SKM-1 treated with dmso at 0.1 percent for 144 hours (cell line): ENCODE results near the gene THOP1.

Source experiments
- DNase-seq: peaks from one replicate; lab custom pipeline; 2025; ENCODE audit not compliant: unreplicated experiment; lab: John Stamatoyannopoulos, UW

THOP1 gene

GRCh38 chr19:2761876-2762782 is 23.2 kb upstream of the THOP1 start:
- no peak for DNase-seq

- no peak for DNase-seq
Measured at GRCh38 chr19:2762783-2763496, 22.4 kb upstream of the THOP1 start.

- no peak for DNase-seq
Measured at GRCh38 chr19:2763687-2764086, 21.6 kb upstream of the THOP1 start.

DNA sequence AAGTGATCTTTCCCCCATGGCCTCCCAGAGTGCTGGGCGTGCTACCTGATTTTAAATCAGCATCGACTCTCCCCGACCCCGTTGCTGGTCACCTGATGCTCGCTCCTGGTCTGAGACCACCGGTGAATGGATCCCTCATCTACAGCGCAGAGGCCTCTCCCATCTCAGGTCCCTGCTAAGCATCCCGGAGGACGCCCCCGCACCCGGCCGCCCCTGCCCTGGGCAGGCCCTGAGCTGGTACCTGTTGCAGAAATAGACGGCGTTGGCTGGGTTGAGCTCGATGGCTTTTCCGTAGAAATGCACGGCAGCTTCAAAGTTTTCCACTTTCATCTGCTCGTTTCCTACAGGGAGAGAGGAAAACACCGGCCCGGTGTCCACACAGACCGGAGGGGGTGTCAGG is 20.4 kb upstream of the THOP1 start:
- no peak for DNase-seq

DNA sequence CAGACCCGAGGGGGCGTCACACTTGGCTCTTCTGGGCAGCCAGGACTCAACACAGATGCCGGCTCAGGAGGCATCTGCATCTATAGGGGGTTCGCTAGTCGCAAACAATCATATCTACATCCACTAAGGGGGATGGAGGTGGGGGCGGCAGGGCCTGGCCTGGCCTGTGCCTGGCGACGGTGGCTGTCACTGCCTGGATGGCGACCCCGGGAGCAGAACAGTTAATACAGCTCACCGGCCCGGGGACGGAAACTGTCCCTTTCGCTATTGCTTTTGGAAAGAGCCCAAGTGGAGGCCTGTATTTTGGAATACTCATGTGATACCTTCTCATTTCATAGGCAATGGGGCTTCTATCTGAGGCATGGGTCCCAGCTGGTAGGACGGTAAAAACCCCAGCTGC is 19.9 kb upstream of the THOP1 start:
- DNase-seq: no peak

DNA sequence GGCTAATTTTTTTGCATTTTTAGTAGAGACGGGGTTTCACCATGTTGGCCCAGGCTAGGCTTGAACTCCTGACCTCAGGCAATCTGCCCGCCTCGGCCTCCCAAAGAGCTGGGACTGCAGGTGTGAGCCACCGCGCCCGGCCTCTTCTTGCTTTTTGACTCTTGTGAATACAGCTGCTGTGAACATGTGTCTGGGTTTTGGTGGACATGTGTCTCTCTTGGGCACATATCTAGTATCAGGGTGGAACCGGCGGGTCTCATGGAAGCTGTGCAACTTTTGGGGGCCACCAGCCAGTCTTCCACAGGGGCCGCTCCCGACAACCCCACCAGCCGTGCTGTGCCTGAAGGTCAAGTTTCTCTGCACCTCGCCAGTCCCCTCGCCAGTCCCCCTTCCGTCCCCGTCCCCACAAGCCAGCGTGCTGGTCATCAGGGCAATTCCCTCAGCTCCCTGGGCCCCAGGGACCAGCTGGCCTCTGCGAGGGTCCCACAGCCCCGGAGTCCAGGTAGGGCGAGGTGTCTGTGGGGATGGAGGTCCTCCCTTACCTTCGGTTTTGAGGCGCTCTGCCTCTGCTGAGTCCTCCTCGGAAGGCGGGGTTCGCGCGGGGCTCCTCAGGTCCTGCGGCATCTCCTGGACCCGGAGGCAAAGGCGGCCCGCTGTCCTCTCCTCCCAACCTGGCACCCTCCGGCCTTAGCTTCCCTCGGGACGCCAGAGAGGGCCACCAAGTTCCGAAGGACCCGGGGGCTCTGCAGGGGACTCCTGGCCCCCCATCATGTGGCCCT is 18.5 kb upstream of the THOP1 start:
- DNase-seq: no peak

GRCh38 chr19:2767688-2768087 is 17.6 kb upstream of the THOP1 start:
- DNase-seq: no peak

DNA sequence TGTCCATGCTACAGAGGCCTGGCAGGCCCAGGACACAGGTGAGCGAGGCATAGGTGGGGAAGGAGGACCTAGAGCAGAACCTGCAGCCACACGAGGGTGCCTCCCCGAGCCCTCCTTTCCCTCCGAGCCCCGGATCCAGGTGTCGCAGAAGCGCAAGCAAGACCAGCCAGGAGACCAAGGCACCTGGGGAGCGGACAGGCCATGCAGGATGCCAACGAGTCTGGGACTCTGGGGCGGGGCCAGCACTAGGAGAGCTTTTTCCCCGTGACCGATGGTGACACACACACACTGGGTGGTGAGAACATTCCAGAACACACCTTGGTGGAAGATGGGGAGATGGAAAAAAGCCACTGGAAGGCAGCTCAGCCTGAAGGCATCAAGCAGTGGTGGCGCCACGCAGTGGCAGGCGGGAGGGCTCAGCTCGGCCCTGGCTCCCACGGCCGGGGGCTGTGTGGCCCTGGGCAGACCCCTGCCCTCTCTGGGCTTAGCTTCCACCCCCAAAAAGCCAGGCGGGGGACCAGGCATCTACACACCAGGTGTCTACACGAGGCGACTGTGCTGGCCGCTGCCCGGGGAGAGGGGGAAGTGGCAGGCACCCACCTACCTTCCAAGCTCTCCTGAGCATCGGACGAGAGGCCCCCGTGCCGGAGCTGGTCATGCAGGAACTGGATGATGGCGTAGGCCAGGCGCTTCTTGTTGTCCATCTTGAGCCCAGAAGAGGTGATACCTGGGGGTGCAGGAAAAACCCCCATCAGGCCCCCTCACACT is 16.8 kb upstream of the THOP1 start:
- no peak for DNase-seq

DNA sequence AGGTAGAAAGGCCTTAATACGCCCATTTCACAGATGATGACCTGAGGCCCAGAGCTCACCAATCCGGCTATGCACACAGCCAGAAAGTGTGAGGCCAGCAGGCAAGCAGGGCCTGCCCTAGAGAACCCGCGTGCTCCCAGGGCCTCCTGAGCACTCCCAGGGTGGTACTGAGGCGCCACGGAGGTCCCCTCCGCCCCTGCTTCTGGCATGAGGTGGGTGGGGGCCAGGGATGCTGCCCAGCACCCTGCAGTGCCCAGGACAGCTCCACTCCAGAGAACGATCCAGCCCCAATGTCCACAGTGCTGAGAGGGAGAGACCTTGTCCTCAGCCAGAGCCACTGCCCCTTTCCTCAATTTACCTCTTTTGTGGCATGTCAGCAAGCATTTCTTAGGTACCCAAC is 16.1 kb upstream of the THOP1 start:
- no peak for DNase-seq

GRCh38 chr19:2770055-2771013 is 15.0 kb upstream of the THOP1 start:
- DNase-seq: no peak

DNA sequence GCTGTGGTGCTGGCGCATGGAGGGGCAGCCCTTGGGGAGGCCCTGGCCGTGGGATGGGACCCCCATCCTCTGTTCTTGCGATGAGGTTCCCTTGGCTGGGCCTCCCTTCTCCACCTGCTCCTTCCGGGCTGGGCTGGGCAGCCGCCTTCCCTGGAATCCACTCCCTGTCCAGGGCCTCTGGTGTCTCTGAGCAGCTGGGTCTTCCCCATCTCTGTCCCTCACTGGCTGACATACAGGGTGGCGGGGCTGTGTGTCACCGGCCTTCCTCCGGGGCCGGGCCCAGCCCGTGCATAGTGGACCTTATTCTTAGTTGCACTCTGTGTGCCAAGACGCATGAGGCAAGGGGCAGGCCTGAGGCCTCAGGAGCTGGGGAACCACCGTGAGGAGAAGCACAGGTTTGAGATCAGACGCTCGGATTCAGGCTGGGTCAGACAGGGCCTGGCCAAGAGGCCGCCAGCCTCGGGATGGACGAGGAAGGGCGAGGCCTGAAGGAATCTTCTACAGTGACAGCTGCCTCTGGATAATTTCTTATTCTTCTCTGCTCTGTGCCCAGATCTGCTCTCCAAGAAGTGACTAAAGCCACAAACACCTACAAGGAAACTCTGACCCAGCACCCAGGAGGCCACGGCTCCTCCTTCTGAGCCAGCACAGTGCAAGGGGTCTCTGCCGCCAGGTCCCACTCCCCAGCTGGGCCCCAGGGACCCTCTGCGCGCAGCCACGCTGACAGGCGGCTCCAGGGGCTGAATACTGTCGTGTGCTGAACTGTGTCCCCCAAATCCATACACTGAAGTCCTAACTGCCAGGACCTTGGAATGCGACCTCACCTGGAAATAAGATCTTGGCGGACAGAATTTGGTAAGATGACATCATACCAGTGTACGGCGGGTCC is 13.3 kb upstream of the THOP1 start:
- DNase-seq: no peak

DNA sequence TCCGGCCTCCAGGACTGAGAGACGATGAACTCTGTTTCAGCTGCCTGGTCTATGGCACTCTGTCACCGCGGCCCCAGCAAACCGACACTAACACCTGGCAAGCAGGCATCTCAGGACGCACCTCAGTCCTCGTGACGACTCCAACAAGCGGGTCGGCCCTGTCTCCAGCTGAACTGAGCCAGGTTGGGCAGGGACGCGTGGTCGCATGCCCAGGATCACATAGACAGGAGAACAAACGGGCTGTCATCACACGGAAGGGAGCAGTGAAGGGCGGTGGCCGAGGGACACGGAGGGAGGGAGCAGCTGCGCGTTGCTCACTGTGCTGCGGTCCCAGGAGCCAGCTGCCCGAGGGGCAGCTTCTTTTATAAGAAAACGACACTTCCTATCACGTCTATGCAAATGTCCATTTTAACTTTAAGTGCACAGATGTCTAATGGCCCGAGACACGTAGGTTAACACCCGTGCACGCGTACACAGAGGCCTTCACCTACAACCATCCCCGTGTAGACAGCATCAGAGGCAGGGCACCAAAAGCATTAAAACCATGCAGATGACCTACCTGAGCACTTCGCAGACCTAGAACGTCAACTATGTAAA is 11.1 kb upstream of the THOP1 start:
- DNase-seq: no peak

GRCh38 chr19:2774953-2775555 is 10.2 kb upstream of the THOP1 start:
- no peak for DNase-seq

DNA sequence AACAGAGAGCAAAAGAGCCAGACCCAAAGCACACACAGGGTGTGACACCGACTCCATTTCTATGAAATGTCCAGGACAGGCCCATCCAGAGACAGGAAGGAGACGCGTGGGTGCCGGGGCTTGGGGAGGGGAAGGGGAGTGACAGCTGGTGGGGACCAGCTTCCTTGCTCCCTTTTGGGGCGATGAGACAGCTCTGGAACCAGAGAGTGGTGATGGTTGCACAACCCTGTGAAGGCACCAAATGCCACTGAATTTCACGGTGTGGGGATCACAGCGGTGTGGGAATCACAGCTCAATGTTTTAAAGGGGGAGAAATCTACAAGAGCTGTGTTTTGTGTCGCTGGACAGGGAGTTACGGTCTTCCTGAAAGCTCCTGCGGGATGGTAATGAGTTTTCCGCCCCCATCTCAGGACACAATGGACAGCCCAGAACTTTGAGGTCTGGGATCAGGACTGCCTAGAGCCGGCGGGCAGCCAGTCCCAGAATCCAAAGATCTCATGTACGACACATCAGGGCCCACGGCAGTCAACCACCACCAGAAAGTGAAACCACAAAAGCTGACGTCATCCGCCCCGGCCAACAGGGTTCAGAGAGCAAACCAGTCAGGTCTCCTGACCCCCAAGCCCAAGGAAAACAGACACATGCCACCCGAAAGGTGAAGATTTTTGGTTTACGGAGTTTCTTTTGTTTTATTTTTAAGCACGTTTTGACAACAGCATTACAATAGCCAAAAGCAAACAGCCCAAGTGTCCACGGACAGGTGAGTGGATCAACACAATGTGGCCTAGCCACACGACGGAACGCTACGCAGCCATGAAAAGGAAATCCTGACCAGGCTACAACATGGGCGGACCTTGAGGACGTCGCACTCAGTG is 9.5 kb upstream of the THOP1 start:
- peak; percentile 6 for DNase-seq

GRCh38 chr19:2777952-2778683 is 7.2 kb upstream of the THOP1 start:
- DNase-seq: no peak

GRCh38 chr19:2779121-2779740 is 6.1 kb upstream of the THOP1 start:
- no peak for DNase-seq
